ENCODE measurements around the gene ATP6V1G1.

ATP6V1G1 gene

DNA sequence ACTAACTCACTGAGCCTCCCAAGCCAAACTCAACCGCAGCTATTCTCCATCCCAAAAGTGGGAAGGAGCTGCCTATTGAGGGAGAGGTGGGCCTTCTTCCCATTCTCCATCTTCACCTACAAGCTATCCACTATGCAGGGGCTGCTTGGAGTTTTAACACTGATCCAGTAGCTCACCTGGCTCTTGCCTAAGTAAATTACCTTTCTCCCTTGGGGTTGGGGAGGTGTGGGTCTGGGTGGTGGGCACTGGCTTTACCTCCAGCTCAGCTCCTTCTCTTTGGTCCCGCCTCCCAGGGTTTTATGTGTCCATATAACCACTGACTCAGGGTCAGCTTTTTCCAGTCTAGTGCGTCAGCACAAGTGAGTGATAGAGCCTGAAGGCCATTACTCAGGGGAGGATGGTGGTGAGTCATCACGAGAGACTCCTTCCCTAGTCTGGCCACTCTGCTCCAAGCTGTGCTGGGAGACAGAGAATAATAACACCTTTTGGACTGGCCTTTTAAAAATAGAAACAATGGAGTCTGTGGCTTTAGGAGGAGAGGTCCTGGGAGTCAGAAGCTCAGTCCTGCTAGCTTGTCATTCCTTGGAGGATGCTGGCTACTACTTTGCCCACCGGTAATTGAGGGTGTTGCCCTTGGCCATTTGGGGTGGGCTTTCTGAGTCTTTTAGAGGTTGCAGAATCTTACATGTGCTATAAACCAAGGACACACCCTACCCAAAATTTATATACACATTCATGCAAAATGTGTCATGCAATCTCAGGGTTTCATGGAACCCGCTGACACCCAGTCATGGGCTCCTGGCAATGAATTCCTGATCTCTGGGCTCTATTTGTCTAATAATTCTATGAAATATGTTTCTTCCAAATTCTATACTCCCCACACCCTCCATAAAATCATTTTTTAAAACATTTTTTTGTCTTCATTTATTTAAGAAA, 35.6 kb upstream of the ATP6V1G1 start:
- DNase-seq (ENCODE audit: low spot score), result no peak
- TF ChIP-seq, protein P1, sequence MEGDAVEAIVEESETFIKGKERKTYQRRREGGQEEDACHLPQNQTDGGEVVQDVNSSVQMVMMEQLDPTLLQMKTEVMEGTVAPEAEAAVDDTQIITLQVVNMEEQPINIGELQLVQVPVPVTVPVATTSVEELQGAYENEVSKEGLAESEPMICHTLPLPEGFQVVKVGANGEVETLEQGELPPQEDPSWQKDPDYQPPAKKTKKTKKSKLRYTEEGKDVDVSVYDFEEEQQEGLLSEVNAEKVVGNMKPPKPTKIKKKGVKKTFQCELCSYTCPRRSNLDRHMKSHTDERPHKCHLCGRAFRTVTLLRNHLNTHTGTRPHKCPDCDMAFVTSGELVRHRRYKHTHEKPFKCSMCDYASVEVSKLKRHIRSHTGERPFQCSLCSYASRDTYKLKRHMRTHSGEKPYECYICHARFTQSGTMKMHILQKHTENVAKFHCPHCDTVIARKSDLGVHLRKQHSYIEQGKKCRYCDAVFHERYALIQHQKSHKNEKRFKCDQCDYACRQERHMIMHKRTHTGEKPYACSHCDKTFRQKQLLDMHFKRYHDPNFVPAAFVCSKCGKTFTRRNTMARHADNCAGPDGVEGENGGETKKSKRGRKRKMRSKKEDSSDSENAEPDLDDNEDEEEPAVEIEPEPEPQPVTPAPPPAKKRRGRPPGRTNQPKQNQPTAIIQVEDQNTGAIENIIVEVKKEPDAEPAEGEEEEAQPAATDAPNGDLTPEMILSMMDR (IDR thresholded peaks at IDR 0.05; ENCODE audit: extremely low read depth, insufficient read depth, missing control alignments), result no peak
- in situ Hi-C loops (cut with MboI; ENCODE audit: low pct_unique_long_range_greater_than_20kb, low sequenced_read_pairs, unreplicated experiment), result no loop called here

DNA sequence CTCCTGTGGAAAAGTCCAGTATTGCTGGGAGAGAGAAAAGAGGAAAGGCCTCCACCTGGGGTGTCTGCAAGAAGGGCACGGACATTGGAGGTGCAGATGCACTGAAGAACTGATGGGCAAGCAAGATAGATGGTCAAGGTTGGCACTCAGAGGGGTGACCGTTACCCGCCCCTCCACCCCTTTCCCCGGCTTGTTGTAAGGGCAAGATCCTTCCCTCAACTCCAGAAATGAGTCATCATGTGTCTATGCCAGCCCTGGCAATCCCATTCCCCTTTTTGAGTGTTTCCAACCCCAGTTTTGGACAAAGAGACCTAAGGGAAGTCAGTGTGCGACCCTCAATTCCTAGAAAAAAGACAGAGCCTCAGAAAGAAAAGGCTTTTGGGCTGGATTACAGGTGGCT, 34.9 kb upstream of the ATP6V1G1 start:
- in situ Hi-C loops (cut with MboI; ENCODE audit: low pct_unique_long_range_greater_than_20kb, low sequenced_read_pairs, unreplicated experiment), result no loop called here
- TF ChIP-seq, protein P1 (IDR thresholded peaks at IDR 0.05; ENCODE audit: extremely low read depth, insufficient read depth, missing control alignments), result no peak
- DNase-seq (ENCODE audit: low spot score), result no peak

DNA sequence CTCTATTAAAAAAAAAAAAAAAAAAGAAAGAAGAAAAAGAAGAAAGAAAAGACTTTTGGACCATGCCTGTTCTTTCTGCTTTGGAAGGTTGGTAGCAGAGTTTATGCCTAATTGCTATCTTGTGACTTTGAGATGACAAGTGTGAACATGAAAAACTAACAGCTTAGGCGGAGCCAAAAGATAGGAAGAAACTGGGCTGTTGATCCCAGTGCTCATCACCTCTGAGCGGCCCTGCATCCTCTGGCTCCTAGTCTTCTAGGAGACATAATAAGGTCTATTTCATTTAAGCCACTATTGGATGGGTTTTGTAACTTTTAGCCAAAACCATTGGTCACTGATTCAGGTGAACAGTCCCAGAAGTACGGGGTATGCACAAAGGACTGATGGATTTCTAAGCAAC, 34.4 kb upstream of the ATP6V1G1 start:
- no peak for DNase-seq (ENCODE audit: low spot score)
- TF ChIP-seq, protein P1 (IDR thresholded peaks at IDR 0.05; ENCODE audit: extremely low read depth, insufficient read depth, missing control alignments), result no peak
- in situ Hi-C loops (cut with MboI; ENCODE audit: low pct_unique_long_range_greater_than_20kb, low sequenced_read_pairs, unreplicated experiment), result no loop called here

DNA sequence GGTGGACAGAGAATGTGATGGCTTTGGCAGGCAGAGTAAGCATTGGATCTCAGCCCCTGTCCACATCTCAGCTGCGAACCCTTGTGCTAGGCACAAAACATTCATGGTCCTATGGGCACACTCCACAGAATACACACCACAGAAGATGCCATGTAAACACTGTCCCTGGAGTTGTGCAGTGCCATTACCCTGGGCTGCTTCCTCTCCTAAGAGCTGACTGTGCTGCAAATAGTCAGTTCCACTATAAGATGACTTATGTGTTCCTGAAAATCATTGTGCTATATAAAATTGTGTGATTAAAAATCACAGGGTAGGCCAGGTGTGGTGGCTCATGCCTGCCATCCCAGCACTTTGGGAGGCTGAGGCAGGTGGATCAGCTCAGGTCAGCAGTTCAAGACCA, 31.9 kb upstream of the ATP6V1G1 start:
- in situ Hi-C loops (cut with MboI; ENCODE audit: low pct_unique_long_range_greater_than_20kb, low sequenced_read_pairs, unreplicated experiment), result no loop called here

DNA sequence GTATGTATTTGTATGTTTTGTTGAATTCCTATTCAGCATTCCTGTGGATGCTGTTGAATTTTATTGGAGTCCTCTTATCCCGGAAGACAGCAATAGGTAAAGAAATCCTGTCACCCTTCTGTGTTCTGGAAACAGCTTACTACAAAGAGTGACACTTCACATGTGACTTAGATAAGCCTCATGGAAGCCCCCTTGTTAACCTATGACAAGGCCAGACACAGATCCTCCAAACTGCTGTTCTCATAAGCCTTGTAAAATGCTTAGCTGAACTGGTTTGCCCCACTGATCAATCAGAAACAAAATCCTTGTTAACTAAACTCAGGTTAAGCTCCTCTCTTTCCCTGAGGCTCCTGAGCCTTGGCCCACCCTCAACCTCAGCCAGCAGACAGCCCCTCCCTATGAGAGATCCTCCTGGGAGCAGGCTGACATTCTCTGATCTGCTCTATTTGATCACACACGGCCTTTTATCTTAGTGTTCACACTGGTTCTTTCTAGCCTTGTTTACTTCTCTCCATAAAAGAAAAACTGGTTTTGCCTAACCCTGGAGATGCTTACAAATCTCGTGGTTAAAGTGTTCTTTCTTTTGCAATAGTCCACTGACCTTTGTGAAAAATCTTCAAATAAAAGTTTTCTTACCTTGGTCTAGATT, 29.4 kb upstream of the ATP6V1G1 start:
- in situ Hi-C loops (cut with MboI; ENCODE audit: low pct_unique_long_range_greater_than_20kb, low sequenced_read_pairs, unreplicated experiment), result no loop called here
- DNase-seq (ENCODE audit: low spot score), result no peak
- TF ChIP-seq, protein P1 (IDR thresholded peaks at IDR 0.05; ENCODE audit: extremely low read depth, insufficient read depth, missing control alignments), result no peak

More for the DNA sequence above, 31.9 kb upstream of the ATP6V1G1 start:
- DNase-seq (ENCODE audit: low spot score), result no peak
- TF ChIP-seq, protein P1 (IDR thresholded peaks at IDR 0.05; ENCODE audit: extremely low read depth, insufficient read depth, missing control alignments), result no peak

DNA sequence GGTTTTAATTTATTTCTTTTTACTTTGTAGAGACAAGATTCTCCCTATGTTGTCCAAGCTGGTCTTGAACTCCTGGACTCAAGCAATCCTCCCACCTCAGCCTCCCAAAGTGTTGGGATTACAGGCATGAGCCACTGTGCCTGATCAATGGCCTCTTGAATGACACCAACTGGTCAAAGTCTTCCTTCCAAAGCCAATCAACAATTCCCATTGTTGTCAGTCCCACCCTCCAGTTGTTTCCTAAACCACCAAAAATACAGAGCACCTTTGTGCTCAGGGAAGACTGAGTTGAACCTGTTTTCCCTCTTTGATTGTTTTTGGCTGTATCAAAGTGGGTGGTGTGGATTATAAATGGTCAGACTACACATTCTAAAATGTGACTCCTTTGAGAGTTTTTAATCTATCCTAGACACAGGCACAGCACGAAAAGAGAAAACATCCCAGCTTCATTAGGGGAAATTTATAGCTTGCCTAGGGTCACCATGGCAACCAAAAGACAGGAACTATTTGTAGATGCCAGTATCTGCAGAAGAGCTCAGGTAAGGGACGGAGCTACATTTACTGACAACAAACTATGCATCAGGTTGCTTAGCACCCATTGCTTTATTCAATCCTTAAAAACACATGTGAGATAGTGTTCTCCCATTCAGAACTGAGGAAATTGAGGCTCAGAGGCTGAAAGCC, 27.6 kb upstream of the ATP6V1G1 start:
- in situ Hi-C loops (cut with MboI; ENCODE audit: low pct_unique_long_range_greater_than_20kb, low sequenced_read_pairs, unreplicated experiment), result no loop called here
- TF ChIP-seq, protein P1 (IDR thresholded peaks at IDR 0.05; ENCODE audit: extremely low read depth, insufficient read depth, missing control alignments), result no peak
- DNase-seq (ENCODE audit: low spot score), result no peak

Data from GM13977 (cell line).